Left renal pelvis (tissue), 4 donors: Measurements from ENCODE around the gene ZMIZ1. TPM values are rescaled to one million over a fixed set of nuclear protein-coding genes. Genes with fewer than 3 reads are reported as not detected.
A peak's percentile ranks its signal among the peaks of the same experiment; 100 is the strongest.

ENCODE experiments used
- DNase-seq, 4 donors: peaks; one replicate each; pipeline ENCODE4 v3.0.0-alpha.2; 2013; ENCODE audit warnings: low read depth in 4 of 4, low spot score in 3 of 4
- polyA plus RNA-seq, 4 donors: library from polyadenylated mRNA; unstranded; fragments of 120-200 nt; gene quantifications; one replicate each; pipeline ENCODE4 v1.2.1, GENCODE V29; 2013; ENCODE audit not compliant: insufficient read length in 4 of 4

ZMIZ1 gene
- polyA plus RNA-seq, 4 donors = 72.7 to 108 (median 72.8) TPM

GRCh38 chr10:79051766-79052165 is 17.0 kb upstream of the ZMIZ1 start:
- no peak for DNase-seq

- DNase-seq = peak in 1 of 4 donors; percentile 45
Observed at GRCh38 chr10:79052291-79053080, 16.3 kb upstream of the ZMIZ1 start.

- no peak for DNase-seq
Observed at GRCh38 chr10:79053081-79053434, 15.7 kb upstream of the ZMIZ1 start.

- DNase-seq = no peak
Observed at GRCh38 chr10:79053481-79054202, 15.1 kb upstream of the ZMIZ1 start.

GRCh38 chr10:79054203-79055099 is 14.3 kb upstream of the ZMIZ1 start:
- no peak for DNase-seq

- DNase-seq = no peak
Observed at GRCh38 chr10:79055100-79055782, 13.5 kb upstream of the ZMIZ1 start.

- DNase-seq = no peak
Observed at GRCh38 chr10:79055892-79056291, 12.9 kb upstream of the ZMIZ1 start.

GRCh38 chr10:79056361-79056735 is 12.4 kb upstream of the ZMIZ1 start:
- DNase-seq = no peak

- DNase-seq = no peak
Observed at GRCh38 chr10:79056736-79057391, 11.9 kb upstream of the ZMIZ1 start.

- DNase-seq = no peak
Observed at GRCh38 chr10:79057481-79058275, 11.1 kb upstream of the ZMIZ1 start.

GRCh38 chr10:79058899-79059841 is 9.6 kb upstream of the ZMIZ1 start:
- DNase-seq = no peak

GRCh38 chr10:79059859-79060379 is 8.8 kb upstream of the ZMIZ1 start:
- DNase-seq = no peak

GRCh38 chr10:79060641-79061255 is 8.0 kb upstream of the ZMIZ1 start:
- DNase-seq = no peak

GRCh38 chr10:79061441-79062315 is 7.1 kb upstream of the ZMIZ1 start:
- no peak for DNase-seq

GRCh38 chr10:79063071-79063491 is 5.7 kb upstream of the ZMIZ1 start:
- DNase-seq = no peak

GRCh38 chr10:79063661-79064492 is 4.9 kb upstream of the ZMIZ1 start:
- DNase-seq = no peak
